ENCODE data around the gene FAM193A.

DNA sequence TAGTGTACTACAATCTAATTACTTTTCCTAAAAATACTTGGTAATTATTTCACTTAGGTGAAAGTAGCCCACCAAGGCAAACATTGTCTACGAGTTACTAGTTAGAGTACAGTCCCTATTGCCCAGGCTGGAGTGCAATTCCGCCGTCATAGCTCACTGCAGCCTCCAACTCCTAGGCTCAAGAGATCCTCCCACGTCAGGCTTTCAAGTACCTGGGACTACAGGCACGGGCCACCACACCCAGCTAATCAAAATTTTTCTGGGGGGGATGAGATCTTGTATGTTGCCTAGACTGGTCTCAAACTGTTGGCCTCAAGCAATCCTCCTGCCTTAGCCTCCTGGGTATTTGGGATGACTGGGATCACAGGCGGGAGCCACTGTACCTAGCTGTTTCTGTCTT lies 21.9 kb downstream of the FAM193A start:
- no peak for TF ChIP-seq POLR2AphosphoS5 (IDR thresholded peaks at IDR 0.05; ENCODE audit: borderline replicate concordance, low read depth, low read length)
- TF ChIP-seq FOXP2 (optimal IDR thresholded peaks at IDR 0.05; ENCODE audit: control extremely low read depth, extremely low read length, insufficient read depth): no peak

Data from SK-N-MC (cell line).